Naive thymus-derived CD4-positive, alpha-beta T cell (primary cell): Measurements from ENCODE around the gene S100P. TPM values are rescaled to one million over a fixed set of nuclear protein-coding genes. Genes with fewer than 3 reads are reported as not detected.
"Not testable (repeated sequence)": the region's sequence is repeated elsewhere in the genome, so short reads cannot be mapped to it uniquely, and the experiment has no call there.

Experiments
- ATAC-seq: fragments of 150-1000 bp; cut with Tn5 transposase; 2 replicates; pipeline ENCODE4 v1.10.0; 2021; ENCODE audit warnings: mild to moderate bottlenecking, moderate library complexity
- CTCF ChIA-PET: fragments of 350-600 bp; sonication (Branson Sonifier 250); formaldehyde crosslinking; loops from one replicate; lab custom pipeline; 2021; ENCODE audit warnings: antibody characterized with exemption; lab: Charles Lee
- POLR2A ChIA-PET: fragments of 350-600 bp; sonication (Branson Sonifier 250); formaldehyde crosslinking; loops from one replicate; lab custom pipeline; 2021; ENCODE audit warnings: antibody characterized with exemption, inconsistent platforms; lab: Charles Lee
- DNase-seq, 9 donors: peaks; one replicate each; pipeline versions ENCODE4 v3.0.0 to v3.0.0-alpha.2; 2020 to 2022; ENCODE audit warnings: mixed read lengths in 1 of 9
- H3K27ac ChIP-seq: one replicate; pipeline ENCODE4 v1.7.0; 2013; ENCODE audit warnings: mild to moderate bottlenecking, low read depth, low read length, moderate library complexity
- H3K27me3 ChIP-seq, 2 donors: one replicate each; pipeline ENCODE4 v1.7.0; 2013; ENCODE audit warnings: low read length in 2 of 2, mild to moderate bottlenecking in 2 of 2, moderate library complexity in 2 of 2; ENCODE audit not compliant: control insufficient read depth in 2 of 2, insufficient read depth in 2 of 2
- H3K36me3 ChIP-seq, 3 experiments: 1 replicate in 2 of 3; 2 replicates in 1 of 3; pipeline ENCODE4 v1.7.0; 2013; ENCODE audit warnings: low read length in 3 of 3, mild to moderate bottlenecking in 3 of 3, moderate library complexity in 1 of 3; ENCODE audit not compliant: insufficient read depth in 3 of 3, control insufficient read depth in 2 of 3
- H3K4me1 ChIP-seq, 2 donors: one replicate each; pipeline ENCODE4 v1.7.0; 2013; ENCODE audit warnings: low read length in 2 of 2, mild to moderate bottlenecking in 2 of 2, moderate library complexity in 1 of 2; ENCODE audit not compliant: control insufficient read depth in 2 of 2, insufficient read depth in 2 of 2
- H3K4me3 ChIP-seq: 2 replicates; pipeline ENCODE4 v1.7.0; 2013; ENCODE audit warnings: mild to moderate bottlenecking, low read length
- H3K9me3 ChIP-seq, 3 experiments: 1 replicate in 2 of 3; 2 replicates in 1 of 3; pipeline ENCODE4 v1.7.0; 2013; ENCODE audit warnings: low read length in 3 of 3; ENCODE audit not compliant: control insufficient read depth in 2 of 3
- H3K27ac Mint-ChIP-seq, 9 donors: one replicate each; pipeline ENCODE4 v1.8.0; 2020 to 2022; ENCODE audit warnings: mixed read lengths in 9 of 9, mild to moderate bottlenecking in 8 of 9, moderate library complexity in 5 of 9, inconsistent platforms in 2 of 9
- H3K27me3 Mint-ChIP-seq, 5 donors: one replicate each; pipeline ENCODE4 v1.8.0; 2021 to 2022; ENCODE audit warnings: mixed read lengths in 5 of 5, mild to moderate bottlenecking in 1 of 5
- H3K36me3 Mint-ChIP-seq, 5 donors: one replicate each; pipeline ENCODE4 v1.8.0; 2020 to 2022; ENCODE audit warnings: mixed read lengths in 5 of 5, mild to moderate bottlenecking in 3 of 5, inconsistent platforms in 1 of 5
- H3K4me1 Mint-ChIP-seq, 7 donors: one replicate each; pipeline ENCODE4 v1.8.0; 2020 to 2022; ENCODE audit warnings: mixed read lengths in 7 of 7, mild to moderate bottlenecking in 3 of 7, inconsistent platforms in 1 of 7
- H3K4me3 Mint-ChIP-seq, 10 donors: one replicate each; pipeline ENCODE4 v1.8.0; 2020 to 2022; ENCODE audit warnings: mild to moderate bottlenecking in 10 of 10, mixed read lengths in 10 of 10, moderate library complexity in 6 of 10, inconsistent platforms in 2 of 10
- H3K9me3 Mint-ChIP-seq, 11 donors: one replicate each; pipeline ENCODE4 v1.8.0; 2020 to 2022; ENCODE audit warnings: mixed read lengths in 11 of 11, mild to moderate bottlenecking in 4 of 11, inconsistent platforms in 1 of 11, moderate library complexity in 1 of 11
- intact Hi-C, 2 donors: fragments of 100-400 bp; cut with micrococcal nuclease; formaldehyde crosslinking; loops; one replicate each; pipeline ENCODE4 v1.15.1; 2023
- polyA plus RNA-seq, 2 donors: library from polyadenylated mRNA; unstranded; fragments of 300-500 nt; fragmentation: Illumina TruSeq; gene quantifications; one replicate each; pipeline ENCODE4 v1.2.3, GENCODE V29; 2021
- total RNA-seq, 6 experiments: library from RNA in 5 of 6; stranded (reverse) in 5 of 6; gene quantifications; 1 replicate in 5 of 6; 2 replicates in 1 of 6; pipeline ENCODE4 v1.2.3 and lab custom pipeline; 2021 to 2026

S100P gene
- total and polyA plus RNA-seq, 7 experiments from 2014 or later = 0.65 to 15.7 (median 8.0) TPM; not detected in 3

DNA sequence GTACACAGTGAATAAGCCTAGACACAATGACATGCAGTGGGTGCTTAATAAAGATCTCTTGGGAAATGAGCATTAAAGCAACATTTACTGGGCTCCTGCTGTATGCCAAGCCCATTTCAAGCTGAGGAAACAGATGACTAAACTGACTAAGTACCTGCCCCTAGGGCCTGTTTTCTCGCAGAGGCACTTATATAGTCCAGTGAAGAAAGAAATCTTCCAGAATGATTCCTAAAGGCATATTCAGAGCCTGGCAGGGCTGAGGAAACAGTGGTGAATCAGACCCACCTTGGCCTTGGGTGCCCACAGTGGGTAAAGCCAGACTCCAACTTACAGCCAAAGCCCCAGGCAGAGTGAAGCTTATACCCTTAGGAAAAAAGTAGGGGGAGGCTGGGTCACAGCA lies 22.0 kb upstream of the S100P start:
- no peak overlapping the region for H3K4me3 ChIP-seq
- POLR2A ChIA-PET = interaction anchor here (1.0 to 12.6 kb wide), 7 partner anchors 9 to 203 kb away, joined by 3 to 696 read pairs (median 55); partner anchors contain the start of genes BLOC1S4, KIAA0232, MRFAP1 and MRFAP1L1
- H3K9me3 ChIP-seq = no peaks in the 10 kb centered on the region
- Mint-ChIP-seq H3K36me3 (peaks cover 4 to 32% (median 24%) of the 10 kb centered on the region in 5 donors), H3K9me3 (peaks cover 0 to 10% (median 0%) of the 10 kb centered on the region in 11 donors), H3K4me1 (peaks cover 20 to 32% (median 31%) of the 10 kb centered on the region in 7 donors), H3K4me3 (no peak overlapping the region), H3K27ac (no peak overlapping the region), H3K27me3 (peaks cover 0 to 3% (median 0%) of the 10 kb centered on the region in 5 donors)
- peaks cover 19% of the 10 kb centered on the region in 2 donors for H3K4me1 ChIP-seq
- no peak for DNase-seq
- H3K27me3 ChIP-seq = no peaks in the 10 kb centered on the region
- ATAC-seq = no peak
- peaks cover 0 to 15% (median 11%) of the 10 kb centered on the region in 3 experiments for H3K36me3 ChIP-seq
- CTCF ChIA-PET = no interaction called here
- H3K27ac ChIP-seq = no peak overlapping the region
- intact Hi-C loops = loop anchor here in 1 of 2 donors (5.0 kb wide), 1 partner anchor 94 kb away; the partner anchor contains the start of gene MAN2B2

- H3K4me1 Mint-ChIP-seq = peaks cover 25 to 37% (median 36%) of the 10 kb centered on the region in 7 donors
- CTCF ChIA-PET = interaction anchor here (1.2 to 4.9 kb wide), 2 partner anchors 9 to 23 kb away, joined by 3 to 50 read pairs; no protein-coding TSS in a partner anchor
- Histone ChIP-seq H3K4me3 (no peak overlapping the region), H3K27me3 (no peaks in the 10 kb centered on the region), H3K4me1 (peaks cover 23 to 24% of the 10 kb centered on the region in 2 donors), H3K36me3 (peaks cover 0 to 20% (median 11%) of the 10 kb centered on the region in 3 experiments), H3K27ac (no peak overlapping the region), H3K9me3 (no peaks in the 10 kb centered on the region)
- peaks cover 4 to 37% (median 27%) of the 10 kb centered on the region in 5 donors for H3K36me3 Mint-ChIP-seq
- POLR2A ChIA-PET = interaction anchor here (1.0 to 12.6 kb wide), 10 partner anchors 9 to 396 kb away, joined by 3 to 696 read pairs (median 42); partner anchors contain the start of genes BLOC1S4, GRPEL1, KIAA0232 and MAN2B2
- no peak overlapping the region for H3K4me3 Mint-ChIP-seq
- H3K9me3 Mint-ChIP-seq = peaks cover 0 to 11% (median 0%) of the 10 kb centered on the region in 11 donors
- intact Hi-C loops = loop anchor here in 1 of 2 donors (5.0 kb wide), 1 partner anchor 95 kb away; the partner anchor contains the start of gene MAN2B2
- no peak for ATAC-seq
- no peak overlapping the region for H3K27ac Mint-ChIP-seq
- H3K27me3 Mint-ChIP-seq = peaks cover 0 to 3% (median 0%) of the 10 kb centered on the region in 5 donors
- DNase-seq = no peak
Measured at GRCh38 chr4:6672131-6672530, 21.5 kb upstream of the S100P start.

- not testable (repeated sequence) for H3K27me3 ChIP-seq, H3K27ac ChIP-seq, H3K27me3 Mint-ChIP-seq, ATAC-seq, H3K9me3 ChIP-seq, H3K4me3 ChIP-seq, DNase-seq
- Histone ChIP-seq H3K4me1 (peaks cover 29% of the 10 kb centered on the region in 2 donors), H3K36me3 (peaks cover 0 to 25% (median 11%) of the 10 kb centered on the region in 3 experiments)
- Mint-ChIP-seq H3K9me3 (peaks cover 0 to 11% (median 0%) of the 10 kb centered on the region in 11 donors), H3K4me1 (peaks cover 30 to 43% (median 41%) of the 10 kb centered on the region in 7 donors), H3K4me3 (peak overlapping the region in 6 of 10 donors; percentile 90 to 98 (median 96)), H3K27ac (peak overlapping the region in 7 of 9 donors; percentile 88 to 100 (median 98)), H3K36me3 (peaks cover 4 to 41% (median 31%) of the 10 kb centered on the region in 5 donors)
- POLR2A ChIA-PET = interaction anchor here (0.9 to 12.6 kb wide), 14 partner anchors 10 to 396 kb away, joined by 3 to 696 read pairs (median 24); partner anchors contain the start of genes BLOC1S4, GRPEL1, KIAA0232 and MAN2B2
- intact Hi-C loops = loop anchor here (1.0 to 5.0 kb wide), 4 partner anchors 8 to 396 kb away; partner anchors contain the start of genes GRPEL1 (in 1 of the 2), MAN2B2 (in 1 of the 2) and TADA2B (in 1 of the 2)
- CTCF ChIA-PET = interaction anchor here (0.7 to 5.5 kb wide), 7 partner anchors 8 to 202 kb away, joined by 3 to 61 read pairs (median 30); partner anchors contain the start of genes BLOC1S4 and MRFAP1L1
Measured at GRCh38 chr4:6672541-6673190, 21.0 kb upstream of the S100P start.

GRCh38 chr4:6673191-6673659 lies 20.5 kb upstream of the S100P start:
- DNase-seq (peak in 2 of 9 donors; percentile 54 to 61), ATAC-seq (peak; percentile 21)
- H3K27ac ChIP-seq = peak overlapping the region; percentile 83
- H3K27me3 ChIP-seq, H3K9me3 ChIP-seq, H3K27me3 Mint-ChIP-seq: not testable (repeated sequence)
- H3K4me3 ChIP-seq = peak overlapping the region; percentile 74
- intact Hi-C loops = loop anchor here (1.0 to 5.0 kb wide), 4 partner anchors 9 to 395 kb away; partner anchors contain the start of genes GRPEL1 (in 1 of the 2), MAN2B2 (in 1 of the 2) and TADA2B (in 1 of the 2)
- Mint-ChIP-seq H3K4me1 (peaks cover 33 to 46% (median 44%) of the 10 kb centered on the region in 7 donors), H3K27ac (peak overlapping the region; percentile 88 to 100 (median 98)), H3K9me3 (peaks cover 0 to 11% (median 0%) of the 10 kb centered on the region in 11 donors), H3K4me3 (peak overlapping the region; percentile 90 to 100 (median 98)), H3K36me3 (peaks cover 4 to 43% (median 33%) of the 10 kb centered on the region in 5 donors)
- ChIA-PET CTCF (interaction anchor here (0.7 to 5.5 kb wide), 10 partner anchors 9 to 201 kb away, joined by 3 to 61 read pairs (median 22); partner anchors contain the start of genes BLOC1S4 and MRFAP1L1), POLR2A (interaction anchor here (0.5 to 12.6 kb wide), 17 partner anchors 10 to 409 kb away, joined by 3 to 696 read pairs (median 15); partner anchors contain the start of genes BLOC1S4, GRPEL1, KIAA0232 and MAN2B2)
- peaks cover 0 to 26% (median 11%) of the 10 kb centered on the region in 3 experiments for H3K36me3 ChIP-seq
- peaks cover 29 to 30% of the 10 kb centered on the region in 2 donors for H3K4me1 ChIP-seq

DNA sequence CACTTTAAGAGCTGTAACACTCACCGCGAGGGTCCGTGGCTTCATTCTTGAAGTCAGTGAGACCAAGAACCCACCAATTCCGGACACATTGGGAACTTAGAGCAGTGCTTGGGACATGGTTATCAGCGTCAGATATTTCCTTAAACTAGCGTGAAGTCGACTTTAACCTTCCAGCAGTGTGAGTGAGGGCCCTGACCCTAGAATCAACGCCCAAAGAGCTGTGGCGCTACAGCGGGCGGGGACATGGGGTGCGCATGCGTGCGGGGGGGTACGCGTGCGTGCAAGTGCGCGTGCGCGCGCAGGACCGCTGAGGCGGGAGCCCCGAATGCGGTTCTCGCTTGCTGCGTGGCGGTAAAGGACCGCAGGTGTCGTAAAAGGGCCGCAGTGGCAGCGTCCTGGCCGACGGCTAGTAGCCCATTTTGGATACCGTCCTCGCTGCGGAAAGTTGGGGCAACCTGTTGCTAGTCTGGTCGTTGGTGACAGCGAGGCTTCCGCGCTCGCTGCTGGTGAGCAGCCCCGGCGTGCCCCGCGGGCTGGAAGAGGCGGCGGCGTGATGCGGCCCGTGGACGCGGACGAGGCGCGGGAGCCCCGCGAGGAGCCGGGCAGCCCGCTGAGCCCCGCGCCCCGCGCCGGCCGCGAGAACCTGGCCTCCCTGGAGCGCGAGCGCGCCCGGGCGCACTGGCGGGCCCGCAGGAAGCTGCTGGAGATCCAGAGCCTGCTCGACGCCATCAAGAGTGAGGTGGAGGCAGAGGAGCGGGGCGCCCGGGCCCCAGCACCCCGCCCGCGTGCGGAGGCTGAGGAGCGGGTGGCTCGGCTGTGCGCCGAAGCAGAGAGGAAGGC lies 19.8 kb upstream of the S100P start:
- Mint-ChIP-seq H3K4me3 (peak overlapping the region; percentile 90 to 100 (median 98)), H3K27ac (peak overlapping the region; percentile 88 to 100 (median 98)), H3K36me3 (peaks cover 4 to 50% (median 39%) of the 10 kb centered on the region in 5 donors), H3K4me1 (peaks cover 33 to 53% (median 50%) of the 10 kb centered on the region in 7 donors), H3K9me3 (peaks cover 0 to 12% (median 0%) of the 10 kb centered on the region in 11 donors), H3K27me3 (peaks cover 0 to 3% (median 0%) of the 10 kb centered on the region in 5 donors)
- POLR2A ChIA-PET = interaction anchor here (0.5 to 12.6 kb wide), 24 partner anchors 11 to 409 kb away, joined by 3 to 696 read pairs (median 6); partner anchors contain the start of genes BLOC1S4, GRPEL1, KIAA0232 and MAN2B2
- peak; percentile 89 to 97 (median 95) for DNase-seq
- Histone ChIP-seq H3K36me3 (peaks cover 0 to 32% (median 11%) of the 10 kb centered on the region in 3 experiments), H3K27me3 (no peaks in the 10 kb centered on the region), H3K4me1 (peaks cover 30 to 34% of the 10 kb centered on the region in 2 donors), H3K9me3 (no peaks in the 10 kb centered on the region), H3K4me3 (peak overlapping the region; percentile 74), H3K27ac (peak overlapping the region; percentile 83)
- intact Hi-C loops = loop anchor here (1.0 to 5.0 kb wide), 16 partner anchors 10 to 394 kb away; partner anchors contain the start of genes BLOC1S4 (in 2 of the 2), GRPEL1 (in 2 of the 2), MRFAP1 (in 2 of the 2) and MRFAP1L1 (in 2 of the 2)
- ATAC-seq = peak; percentile 93
- CTCF ChIA-PET = interaction anchor here (0.6 to 5.5 kb wide), 14 partner anchors 10 to 313 kb away, joined by 3 to 61 read pairs (median 18); partner anchors contain the start of genes BLOC1S4 and MRFAP1L1
